COLO668 (cell line): ENCODE results near the gene PFKFB3.

Source experiments
- DNase-seq: peaks from one replicate; lab custom pipeline; 2025; ENCODE audit not compliant: unreplicated experiment; lab: John Stamatoyannopoulos, UW

Gene PFKFB3

DNA sequence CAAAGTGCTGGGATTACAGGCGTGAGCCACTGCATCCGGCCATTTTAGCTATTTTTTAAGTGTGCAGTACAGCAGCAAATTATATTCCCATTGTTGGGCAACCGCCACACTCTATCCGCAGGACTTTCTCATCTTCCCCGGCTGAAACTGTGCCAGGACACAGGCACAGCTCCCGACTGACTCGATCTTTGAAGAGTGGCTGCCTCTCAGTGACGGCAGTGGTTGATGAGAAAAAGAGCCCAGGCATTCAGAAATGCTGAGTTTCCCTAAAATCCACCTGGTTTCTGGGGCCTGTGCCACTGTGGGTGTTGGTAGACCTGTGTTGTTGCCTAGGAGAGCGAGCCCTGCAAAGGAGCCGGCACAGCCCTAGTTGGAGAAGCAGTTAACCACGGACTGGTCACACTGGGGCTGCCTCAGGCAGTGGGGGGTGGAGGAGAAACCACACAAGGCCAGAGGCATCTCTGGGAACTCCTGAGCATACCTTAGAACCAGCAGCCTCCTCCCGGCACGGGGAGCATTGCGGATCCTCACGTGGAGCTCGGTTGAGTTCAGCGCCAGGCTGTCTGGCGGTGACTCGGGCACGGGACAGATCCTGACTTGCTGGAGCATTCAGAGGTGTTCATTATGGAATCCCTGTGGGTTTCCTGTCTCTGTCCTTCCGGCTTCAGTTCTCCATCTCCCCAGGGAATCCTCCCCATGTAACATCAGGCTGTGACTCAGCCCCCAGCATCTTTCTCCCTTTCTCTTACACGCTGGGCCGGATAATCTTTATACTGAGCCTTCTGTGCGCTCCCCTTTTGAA lies 16.2 kb downstream of the PFKFB3 start:
- DNase-seq: no peak

DNA sequence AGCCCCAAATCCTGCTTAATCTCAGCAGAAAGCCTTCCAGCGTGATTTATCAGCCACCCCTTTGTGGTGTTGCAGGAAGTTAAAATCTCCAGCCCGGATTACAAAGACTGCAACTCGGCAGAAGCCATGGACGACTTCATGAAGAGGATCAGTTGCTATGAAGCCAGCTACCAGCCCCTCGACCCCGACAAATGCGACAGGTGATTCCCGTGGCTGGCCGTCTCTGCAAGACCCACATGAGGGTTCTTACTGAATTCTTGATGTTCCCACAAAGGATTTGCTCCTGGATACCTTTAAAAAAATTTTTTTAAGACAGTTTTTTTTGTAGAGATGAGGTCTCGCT lies 16.7 kb downstream of the PFKFB3 start:
- no peak for DNase-seq

- DNase-seq: no peak
These were observed 17.9 kb downstream of the PFKFB3 start for GRCh38 chr10:6220418-6221191.

DNA sequence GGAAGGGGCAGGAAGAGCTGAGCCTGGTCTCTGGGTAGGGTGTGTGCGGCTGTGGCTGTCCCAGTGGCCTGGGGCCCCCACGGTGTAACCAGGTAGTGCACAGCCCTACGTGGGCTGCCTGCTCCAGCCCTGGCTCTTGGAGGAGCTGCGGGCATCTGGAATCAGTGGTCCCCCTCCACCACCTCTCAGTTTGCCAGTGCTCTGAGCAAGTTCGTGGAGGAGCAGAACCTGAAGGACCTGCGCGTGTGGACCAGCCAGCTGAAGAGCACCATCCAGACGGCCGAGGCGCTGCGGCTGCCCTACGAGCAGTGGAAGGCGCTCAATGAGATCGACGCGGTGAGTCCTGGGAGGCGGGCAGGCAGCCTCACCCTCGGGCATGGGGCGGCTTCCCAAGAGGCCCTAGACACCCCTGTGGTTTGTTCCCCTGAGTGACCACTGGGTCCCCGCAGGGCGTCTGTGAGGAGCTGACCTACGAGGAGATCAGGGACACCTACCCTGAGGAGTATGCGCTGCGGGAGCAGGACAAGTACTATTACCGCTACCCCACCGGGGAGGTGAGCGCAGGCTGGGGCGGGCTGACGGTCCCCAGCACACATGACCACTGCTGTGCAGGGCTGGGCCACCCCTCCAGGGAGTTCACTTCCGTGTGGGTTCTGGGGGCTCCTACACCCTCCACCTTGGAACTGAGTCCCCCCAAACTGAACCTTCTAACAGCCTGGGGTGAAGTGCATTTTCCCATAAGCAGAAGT lies 18.6 kb downstream of the PFKFB3 start:
- no peak for DNase-seq

DNA sequence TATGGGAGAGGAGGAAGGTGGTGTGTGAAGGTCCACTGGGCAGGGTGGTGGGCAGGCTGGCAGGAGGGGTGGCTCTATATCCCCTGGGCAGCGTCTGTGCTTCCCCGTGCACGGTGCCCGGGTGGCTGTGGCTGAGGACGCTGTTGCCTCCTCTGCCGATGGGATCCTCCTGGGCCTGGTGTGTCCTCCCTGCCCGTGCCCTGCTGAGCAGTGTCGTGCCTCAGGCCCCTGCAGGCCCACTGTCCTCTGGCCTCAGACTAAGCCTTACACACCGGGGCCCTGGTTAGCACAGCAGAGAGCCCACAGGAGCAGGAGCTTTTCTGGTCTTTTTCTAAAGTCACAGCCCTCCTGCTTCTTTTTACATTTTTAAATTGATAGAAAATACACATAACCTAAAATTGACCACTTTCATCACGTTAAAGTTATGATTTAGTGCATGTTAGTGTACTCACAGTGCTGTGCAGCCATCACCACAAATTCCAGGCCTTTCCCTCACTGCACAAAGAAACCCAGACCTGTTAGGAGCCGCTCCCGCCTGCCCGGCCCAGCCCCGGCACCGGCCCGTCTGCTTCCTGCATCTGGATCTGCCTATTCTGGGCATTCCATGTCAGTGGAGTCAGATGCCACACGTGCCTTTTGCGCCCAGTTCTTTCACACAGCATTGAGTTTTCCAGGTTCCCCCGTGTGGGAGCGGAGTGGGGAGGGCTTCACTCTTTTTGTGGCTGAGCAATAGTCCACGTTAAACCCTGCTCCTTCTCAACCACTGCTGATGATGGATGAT lies 19.4 kb downstream of the PFKFB3 start:
- no peak for DNase-seq

DNA sequence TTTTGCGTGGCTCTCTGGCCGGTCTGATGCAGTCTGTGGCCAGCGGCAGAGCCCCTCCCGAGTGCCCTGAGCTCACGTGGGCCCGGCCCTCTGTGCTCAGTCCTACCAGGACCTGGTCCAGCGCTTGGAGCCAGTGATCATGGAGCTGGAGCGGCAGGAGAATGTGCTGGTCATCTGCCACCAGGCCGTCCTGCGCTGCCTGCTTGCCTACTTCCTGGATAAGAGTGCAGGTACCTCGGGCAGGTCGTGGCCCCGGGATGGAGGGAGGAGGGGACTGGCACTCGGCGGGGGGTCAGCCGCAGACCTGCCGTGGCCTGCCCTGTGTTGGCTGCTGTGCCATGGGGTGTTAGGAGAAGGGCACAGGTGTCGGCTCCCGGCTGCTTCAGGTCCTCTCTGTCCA lies 20.0 kb downstream of the PFKFB3 start:
- DNase-seq: no peak

DNA sequence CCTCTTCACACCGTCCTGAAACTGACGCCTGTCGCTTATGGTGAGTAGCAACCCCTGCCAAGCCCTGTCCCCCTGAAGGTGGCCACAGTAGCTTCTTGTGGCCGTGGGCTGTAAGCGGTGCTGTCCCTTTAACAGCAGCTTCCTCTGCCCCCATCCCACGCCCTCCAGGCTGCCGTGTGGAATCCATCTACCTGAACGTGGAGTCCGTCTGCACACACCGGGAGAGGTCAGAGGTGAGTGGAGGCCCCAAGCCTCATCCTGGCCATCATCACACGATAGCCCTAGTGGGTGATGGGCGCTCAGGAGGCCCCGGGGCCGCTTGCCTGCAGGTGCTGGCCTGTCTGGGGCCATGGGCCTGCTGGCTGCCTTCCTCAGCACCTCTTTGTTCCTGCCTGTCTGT lies 21.2 kb downstream of the PFKFB3 start:
- DNase-seq: no peak

GRCh38 chr10:6224781-6225180 lies 22.0 kb downstream of the PFKFB3 start:
- no peak for DNase-seq

- DNase-seq: no peak
These were observed 22.6 kb downstream of the PFKFB3 start for GRCh38 chr10:6225263-6225814.

DNA sequence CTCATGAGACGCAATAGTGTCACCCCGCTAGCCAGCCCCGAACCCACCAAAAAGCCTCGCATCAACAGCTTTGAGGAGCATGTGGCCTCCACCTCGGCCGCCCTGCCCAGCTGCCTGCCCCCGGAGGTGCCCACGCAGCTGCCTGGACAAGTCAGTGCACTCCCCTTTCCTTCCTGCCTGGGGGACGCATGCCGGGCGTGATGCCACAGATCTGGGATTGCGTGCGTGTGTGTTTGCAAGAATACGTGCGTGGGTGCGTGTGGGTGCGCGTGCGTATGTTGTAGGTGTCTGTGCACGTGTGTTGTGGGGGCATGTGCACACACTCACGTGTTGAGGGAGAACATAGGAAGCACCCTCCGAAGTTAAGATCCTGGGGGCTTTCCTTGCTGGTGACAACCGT lies 23.5 kb downstream of the PFKFB3 start:
- DNase-seq: no peak

- DNase-seq: no peak
These were observed 24.6 kb downstream of the PFKFB3 start for GRCh38 chr10:6227346-6227745.

DNA sequence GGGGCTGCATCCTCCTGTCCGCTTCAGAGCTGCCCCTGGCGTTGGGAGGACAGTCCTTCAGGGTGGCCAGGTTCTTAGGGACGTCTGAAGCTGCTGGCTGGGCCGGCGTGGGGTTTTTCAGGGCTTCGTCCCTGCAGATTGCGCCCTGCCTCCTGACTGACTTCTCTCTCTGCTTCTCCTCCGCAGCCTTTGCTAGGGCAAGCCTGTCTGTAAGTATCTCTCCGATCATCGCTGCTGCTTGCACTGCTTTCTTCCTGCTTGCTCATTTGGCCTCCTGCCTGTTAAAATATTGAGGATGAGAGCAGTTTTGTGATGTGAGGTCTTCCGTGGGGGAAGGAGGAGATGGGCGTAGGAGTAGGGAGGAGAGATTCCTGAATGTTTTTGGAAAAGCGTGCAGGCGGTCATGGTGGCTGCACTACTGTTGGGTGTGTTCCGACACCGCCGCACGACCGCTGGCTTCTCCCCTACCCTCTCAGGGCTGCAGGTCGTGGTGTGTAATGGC lies 25.3 kb downstream of the PFKFB3 start:
- DNase-seq: no peak

GRCh38 chr10:6228647-6229046 lies 25.9 kb downstream of the PFKFB3 start:
- no peak for DNase-seq

DNA sequence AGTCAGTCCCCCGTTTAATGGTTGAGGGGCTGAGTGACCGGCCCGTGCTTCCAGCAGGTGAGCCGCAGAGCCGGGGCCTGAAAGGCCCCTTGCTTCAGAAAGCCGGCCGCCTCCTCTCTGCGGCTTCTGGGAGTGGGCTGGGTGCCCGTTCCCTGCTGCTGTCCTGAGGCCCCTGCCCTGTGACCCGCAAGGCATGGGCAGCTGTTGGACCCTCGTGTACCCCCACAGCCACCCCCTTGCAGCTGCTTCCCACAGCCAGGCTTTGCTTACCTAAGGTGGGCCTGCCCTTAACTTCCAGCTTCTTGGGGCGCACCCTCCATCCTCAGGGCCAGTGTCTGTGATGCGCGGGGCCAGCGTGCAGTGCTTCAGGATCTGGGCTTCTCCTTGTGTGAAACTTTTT lies 26.6 kb downstream of the PFKFB3 start:
- no peak for DNase-seq

- DNase-seq: no peak
These were observed 27.0 kb downstream of the PFKFB3 start for GRCh38 chr10:6229746-6230145.

- DNase-seq: no peak
These were observed 27.6 kb downstream of the PFKFB3 start for GRCh38 chr10:6230315-6230714.

DNA sequence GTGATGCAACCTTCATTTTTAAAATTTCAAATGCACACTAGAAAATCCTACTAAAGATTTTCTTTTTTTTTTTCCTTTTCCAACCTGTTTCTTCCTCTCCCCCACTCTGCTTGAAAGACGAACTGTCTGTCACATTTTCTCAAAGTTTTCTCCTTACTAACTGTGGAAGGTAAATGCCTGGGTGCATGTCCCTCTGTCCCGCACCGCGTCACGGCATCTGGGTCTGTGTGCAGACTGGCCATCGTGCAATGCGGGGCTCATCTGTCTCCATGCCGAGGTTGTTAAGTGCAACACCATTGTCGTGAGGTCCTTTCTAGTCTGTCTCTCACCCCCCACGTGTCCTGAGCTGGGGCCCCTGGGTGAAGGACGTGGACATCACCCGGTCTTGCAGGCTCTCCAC lies 28.4 kb downstream of the PFKFB3 start:
- DNase-seq: no peak

DNA sequence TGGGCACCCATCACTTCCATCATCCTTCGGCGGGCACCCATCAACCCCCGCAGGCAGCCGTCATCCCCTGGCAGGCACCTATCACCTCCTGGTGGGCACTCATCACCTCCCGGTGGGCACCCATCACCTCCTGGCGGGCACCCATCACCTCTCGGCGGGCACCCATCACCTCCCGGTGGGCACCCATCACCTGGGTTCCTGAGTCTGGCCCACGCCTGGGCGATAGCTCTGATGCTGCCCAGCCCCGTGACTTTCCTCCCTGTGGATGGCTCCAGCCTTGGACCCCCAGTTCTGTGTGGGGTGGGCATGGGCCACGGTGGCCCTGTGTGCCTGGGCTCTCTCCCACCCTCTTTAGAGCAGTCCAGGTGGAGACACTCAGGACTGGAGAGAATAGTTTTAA lies 29.0 kb downstream of the PFKFB3 start:
- DNase-seq: no peak

DNA sequence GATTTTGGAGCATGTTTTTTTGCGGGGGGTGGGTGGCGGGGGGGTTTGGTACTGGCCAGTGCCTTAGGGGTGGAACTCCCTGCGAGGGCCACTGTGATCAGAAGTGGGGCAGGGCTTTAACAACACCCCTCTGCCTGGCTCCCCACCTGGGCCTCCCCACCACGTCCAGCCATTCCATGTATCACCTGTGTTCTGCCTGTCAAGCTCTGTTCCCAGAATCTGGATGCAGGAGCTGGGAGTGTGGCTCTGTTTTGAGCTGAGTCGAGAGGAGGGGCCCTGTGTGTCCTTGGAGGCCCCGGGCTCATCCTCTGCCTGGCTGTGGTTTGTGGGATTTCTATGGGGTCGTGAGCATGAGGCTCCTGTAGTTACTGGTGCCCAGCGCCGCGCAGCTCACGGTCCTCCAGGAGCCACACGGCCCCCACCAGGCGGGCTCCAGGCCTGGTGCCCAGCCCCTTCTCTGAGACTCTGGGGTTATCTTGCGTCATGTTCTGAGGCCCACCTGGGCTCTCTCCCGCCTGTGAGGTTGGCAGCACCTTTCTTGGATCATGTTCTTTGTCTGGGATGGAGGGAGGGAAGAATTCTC lies 29.6 kb downstream of the PFKFB3 start:
- DNase-seq: no peak
